HG03108 (cell line): ENCODE data around the gene ERICH6B.

ENCODE experiments used
- ATAC-seq: cut with Tn5 transposase; IDR thresholded peaks from one replicate; pipeline ENCODE4 v1.9.1; 2021; ENCODE audit warnings: moderate library complexity; ENCODE audit not compliant: unreplicated experiment

ERICH6B gene

DNA sequence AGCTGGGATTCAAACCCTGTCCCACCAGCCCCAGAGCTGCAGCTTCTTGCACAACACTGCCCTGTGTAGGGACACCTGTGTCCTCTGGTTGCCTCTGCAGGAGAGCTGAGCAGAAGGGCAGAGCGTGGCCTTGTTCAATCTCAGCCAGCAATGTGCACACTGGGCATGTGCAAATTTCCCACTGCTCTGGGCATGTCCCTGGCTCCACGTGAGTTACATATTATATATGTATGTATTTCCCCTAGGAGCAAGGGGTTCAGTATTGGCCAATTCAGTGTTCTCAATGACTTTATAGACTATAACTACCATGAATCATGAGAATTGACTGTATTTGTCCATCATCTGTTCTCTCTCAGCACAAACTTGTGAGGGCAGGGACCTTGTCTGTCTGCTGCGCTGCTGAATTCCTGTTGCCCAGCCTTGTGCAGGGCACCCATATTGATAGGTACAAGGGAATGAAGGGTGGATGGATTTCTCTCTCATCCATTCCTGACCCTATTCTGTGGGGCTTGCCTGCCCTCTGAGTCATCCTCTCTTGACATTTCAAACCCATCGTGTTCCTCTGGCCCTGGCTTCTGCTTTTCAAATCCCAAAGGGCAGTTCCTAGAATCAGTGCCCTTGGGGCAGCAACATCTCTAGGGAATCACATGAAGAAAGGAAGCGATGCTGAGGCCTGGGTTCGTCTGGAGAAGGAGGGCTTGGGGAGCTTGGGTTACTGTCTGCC is 69.7 kb downstream of the ERICH6B start:
- ATAC-seq, result no peak

DNA sequence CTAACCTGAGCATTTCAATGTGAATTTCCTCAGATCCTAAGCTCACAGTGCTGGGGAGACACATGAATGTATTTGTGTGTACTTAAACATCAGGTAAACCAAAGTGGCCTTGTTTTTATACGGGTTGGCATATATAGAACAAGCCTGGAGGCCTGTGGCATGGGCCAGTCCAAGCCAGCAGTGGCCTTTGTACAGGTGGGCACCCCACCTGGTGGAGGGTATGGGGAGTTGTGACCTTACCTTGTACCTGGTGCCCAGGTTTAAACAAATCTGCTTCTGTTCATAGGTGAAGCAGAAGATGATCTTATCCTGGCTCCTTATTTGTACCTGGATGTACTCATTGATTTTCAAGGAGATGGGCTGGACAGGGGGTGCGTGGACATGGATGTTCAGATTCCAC is 71.0 kb downstream of the ERICH6B start:
- no peak for ATAC-seq

DNA sequence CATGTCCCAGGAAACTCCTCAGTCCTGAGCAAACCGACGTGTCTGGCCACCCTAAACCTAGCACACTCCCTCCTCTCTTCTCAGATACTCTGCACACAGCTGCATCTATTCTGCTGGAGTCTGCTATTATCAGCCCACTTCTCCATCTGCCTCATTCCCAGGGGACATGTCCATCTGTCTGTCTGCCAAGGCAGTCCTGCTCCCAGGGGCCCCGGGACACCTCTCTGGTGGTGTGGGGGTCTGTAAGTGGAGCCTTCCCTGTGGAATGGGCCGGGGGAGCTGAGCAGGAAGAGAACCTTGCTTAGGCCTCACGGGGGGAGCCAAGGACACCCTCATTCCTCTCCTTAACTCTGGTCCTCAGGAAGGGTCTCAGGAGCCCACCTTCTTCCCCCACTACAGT is 72.7 kb downstream of the ERICH6B start:
- ATAC-seq, result no peak

DNA sequence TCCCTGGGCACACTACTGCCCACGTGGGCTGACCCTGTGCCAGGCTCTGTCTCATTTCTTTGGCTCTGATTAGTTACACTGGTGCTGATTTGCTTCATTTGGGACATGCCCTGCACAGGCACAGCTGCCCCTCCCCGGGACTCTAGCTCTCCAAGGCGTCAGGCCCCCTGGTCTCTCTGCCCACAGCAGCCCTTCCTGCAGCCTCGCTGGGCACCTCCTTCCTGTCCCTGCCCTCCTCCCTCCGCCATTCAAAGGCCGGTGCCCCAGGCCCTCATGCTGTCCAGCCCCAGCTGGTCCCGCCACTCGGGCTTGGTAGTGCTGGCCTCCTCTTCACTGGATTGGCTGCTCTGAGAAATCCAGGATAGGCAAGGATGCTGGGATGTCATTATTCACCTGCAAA is 73.1 kb downstream of the ERICH6B start:
- no peak for ATAC-seq

DNA sequence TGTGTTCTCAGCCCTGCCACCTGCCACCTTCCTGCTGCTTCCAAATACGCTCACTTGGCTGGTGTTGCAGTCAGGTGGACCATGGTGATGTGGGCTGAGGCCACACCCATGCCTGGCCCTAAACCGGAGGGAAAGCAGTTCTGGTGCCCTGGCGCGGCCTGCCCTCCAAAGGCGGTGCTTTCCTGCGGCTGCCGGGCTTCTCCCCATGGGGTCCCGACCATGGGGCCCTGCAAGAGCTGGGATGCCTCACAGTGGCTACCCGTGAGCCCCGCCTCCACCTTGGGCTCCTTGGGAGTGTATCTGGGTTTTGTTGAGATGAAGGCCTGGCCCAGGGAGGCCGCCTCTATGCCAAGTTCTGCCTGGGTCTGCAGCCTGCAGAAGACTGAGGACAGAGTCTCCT is 73.7 kb downstream of the ERICH6B start:
- ATAC-seq, result no peak

DNA sequence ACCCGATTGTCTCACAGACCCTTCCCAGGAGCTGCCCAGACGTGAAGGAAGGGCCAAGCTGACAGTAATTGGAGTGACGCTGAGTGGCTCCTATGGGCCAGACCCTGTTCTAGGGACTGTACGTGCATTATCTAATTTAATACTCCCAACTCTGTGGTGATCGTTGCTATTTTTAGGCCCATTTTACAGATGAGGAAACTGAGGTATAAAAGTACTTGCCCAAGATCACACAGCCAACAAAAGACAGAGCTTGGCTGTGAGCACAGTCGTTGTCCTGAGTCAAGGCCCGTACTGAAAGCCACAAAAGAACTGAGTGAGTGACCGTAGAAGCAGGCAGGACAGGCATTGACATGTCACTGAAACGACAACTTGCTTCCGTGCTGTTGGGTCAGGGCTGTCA is 74.7 kb downstream of the ERICH6B start:
- no peak for ATAC-seq

DNA sequence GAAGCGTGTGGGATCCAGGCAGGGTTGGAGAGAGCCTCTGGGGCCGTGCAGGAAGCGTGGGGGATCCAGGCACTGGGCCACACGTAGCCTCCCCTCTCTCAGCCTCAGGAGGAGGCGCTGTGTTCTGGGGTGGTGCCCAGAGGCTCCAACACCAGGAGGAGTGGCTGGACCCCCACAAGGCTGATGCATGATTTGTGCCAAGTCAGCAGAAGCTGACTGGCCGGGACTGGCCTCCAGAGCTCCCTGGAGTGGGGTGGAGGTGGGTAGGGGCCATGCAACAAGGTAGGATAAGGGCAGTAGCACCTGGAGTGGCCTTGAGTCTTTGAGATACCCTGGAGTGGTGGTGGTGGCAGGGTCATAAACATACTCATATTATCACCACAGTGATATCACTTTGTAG is 75.3 kb downstream of the ERICH6B start:
- no peak for ATAC-seq

DNA sequence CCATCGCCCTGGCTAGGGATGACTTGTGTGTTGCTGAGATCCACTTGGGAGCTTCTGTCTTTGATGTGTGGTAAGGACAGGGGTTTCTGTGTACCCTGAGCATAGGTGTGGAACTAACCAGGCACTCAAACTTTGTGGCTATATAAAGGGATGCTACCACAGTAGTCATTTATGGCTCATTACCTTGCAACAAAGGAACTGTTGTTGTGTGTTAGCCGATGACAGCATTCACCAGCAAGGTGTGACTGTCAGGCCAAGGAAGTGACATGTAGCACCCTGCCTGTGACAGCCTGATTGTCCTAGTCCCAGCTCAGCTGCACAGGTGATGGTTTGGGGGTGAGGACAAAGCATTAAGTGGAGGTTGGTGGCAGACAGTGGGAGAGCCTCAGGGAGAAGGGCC is 77.2 kb downstream of the ERICH6B start:
- no peak for ATAC-seq

DNA sequence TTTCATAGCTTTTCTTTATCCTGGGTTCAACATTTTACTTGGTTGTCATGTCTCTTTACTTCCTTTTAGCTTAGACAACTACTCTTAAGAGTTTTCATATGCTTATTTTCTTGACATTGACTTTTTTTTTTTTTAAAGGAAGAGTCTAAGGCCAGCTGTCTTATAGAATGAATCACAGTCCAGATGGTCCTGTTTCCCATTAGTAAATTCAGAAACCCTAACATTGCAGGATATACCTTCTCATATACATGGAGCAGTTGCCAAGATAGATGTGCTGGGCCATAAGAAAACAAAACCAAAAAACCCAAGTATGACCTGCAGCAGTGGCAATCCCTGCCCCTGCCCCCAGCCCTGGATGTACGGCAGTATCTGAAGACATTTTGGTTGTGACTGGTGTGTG is 78.0 kb downstream of the ERICH6B start:
- no peak for ATAC-seq

DNA sequence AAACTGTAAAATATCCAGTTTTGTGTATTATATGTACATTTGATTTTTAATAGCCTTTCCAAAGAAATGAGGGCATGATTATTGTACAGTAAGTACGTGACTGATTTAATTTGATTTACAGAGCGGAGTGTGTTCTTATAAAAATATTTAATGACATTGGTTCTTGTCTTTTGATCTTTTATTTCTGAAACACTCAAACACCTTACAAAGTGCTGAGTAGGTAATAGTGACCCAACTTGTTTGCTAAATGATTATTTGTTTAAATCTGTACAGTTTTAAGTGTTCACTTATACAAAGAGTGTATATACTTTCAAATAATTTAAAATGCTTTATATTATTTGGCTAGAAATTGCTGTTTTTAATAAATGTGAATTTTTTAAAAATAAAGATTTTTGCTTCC is 79.3 kb downstream of the ERICH6B start:
- no peak for ATAC-seq

DNA sequence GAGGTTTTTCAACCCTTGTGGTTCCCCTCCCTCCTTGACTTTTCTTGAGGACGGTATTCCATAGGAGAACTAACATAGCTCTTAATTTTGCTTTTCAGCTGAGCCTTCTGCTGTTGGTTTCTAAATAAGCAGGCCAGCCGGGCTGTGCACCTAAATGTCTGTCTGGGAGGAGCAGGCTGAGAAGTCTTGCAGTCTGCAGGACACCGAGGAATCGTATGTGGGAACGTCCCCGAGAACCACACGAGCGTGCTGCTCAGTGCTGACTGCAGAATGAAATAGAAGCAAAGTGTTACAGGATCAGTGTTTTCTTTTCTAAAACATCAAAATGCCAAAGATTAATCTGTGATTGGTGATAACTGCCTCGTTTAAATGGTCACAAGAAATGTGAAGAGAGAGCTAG is 80.9 kb downstream of the ERICH6B start:
- ATAC-seq, result no peak

DNA sequence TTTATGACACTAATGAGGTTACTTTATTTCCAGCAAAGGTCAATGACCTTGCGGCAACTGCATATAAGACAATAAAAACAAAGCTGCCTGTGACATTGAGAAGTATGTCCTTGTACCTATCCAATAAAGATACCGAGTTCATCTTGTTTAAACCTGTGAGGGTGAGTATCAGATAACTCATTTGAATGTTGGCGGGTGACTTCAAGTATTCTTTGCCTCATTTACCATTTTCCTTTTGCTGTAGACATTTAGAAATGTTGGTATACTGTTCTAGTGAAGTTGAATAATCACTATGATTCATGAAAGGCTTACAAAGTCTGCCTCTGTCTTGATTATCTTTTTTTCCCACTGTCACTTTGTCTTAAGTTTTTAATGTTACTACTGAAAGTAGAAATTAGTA is 85.8 kb downstream of the ERICH6B start:
- ATAC-seq, result no peak

DNA sequence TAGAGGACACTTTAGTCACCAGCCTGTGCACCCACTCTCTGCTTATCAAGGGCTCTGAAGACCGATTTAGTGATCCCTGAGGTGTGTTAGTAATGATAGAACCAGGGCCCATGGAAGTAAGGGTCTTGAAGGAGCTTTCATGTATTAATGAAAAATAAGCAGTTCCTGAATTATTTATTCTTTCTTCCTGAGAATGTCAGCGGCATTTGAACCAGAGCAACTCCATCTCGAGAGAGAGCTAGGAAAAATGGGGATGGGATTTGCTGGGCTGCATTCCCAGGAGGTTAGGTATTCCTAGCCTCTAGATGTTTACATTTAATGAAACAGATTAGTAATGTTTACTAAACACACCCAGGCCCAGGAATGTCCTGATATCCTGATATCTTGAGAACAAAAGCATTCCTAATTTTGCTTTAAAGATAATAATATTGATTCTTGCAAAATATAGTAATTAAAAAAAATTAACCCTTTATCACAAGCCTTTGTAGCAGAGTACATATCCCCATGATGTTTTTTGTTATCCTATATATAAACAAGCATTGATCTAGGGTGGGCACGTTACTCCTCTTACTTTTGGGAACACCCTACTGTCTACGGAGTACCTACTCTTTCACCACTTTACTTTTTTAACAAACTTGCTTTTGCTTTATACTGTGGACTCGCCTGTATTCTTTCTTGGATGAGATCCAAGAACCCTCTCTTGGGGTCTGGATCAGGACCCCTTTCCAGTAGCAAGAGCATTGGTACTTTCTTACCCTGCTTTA is 87.7 kb downstream of the ERICH6B start:
- ATAC-seq, result no peak

DNA sequence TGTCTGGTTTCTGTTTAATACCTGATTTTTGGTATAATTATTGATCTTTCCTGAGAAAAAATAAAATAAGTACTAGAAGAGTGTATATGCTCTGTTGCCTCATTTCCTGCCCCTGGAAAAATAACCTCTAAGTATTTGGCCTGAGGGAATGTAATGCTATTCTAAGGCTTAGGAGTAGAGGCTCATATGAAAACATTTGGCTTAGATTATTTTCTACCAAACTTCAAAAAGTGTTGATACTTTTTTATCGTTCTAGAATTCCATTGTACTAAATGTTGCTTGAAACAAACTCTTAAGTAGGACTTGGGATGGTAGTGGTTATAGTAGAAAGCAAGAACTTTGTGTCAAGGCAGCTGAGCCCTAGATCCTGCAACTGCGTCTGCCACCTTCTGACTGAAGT is 93.0 kb downstream of the ERICH6B start:
- ATAC-seq, result no peak

DNA sequence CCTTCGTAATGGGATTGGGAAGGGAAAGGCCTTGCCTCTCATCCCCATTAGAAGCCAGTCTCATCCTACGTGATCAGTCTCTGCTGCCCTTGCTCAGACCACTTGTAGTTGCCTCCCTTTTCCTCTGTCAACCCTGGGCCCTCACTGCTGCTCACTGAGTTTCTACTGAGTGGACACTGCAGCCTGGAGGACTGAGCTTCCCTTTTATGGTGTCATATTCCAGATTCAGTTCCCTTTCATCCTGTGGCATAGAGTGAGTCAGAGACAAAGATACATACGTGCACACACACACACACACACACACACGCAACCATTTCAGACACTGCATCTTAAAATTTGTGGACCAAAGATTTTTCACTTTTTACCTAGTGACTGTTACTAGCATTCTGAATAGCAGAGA is 94.2 kb downstream of the ERICH6B start:
- ATAC-seq, result no peak

DNA sequence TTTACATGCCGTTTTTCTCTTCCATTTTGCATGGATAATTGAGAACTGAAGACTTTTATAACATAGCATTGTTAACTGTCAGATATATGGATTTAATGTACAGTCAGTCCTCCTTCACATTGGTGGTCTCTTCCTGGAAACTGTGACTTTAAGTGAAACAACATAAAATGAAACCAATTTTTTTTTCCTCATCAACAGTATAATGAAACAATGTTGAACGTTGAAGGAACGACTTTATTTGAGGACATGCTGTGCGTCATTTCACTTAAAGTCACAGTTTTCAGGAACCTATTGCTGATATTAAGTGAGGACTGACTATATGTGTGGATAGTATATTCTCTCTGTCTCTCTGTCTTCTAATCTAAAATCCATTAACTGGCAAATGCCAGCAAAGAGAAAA is 96.0 kb downstream of the ERICH6B start:
- no peak for ATAC-seq

DNA sequence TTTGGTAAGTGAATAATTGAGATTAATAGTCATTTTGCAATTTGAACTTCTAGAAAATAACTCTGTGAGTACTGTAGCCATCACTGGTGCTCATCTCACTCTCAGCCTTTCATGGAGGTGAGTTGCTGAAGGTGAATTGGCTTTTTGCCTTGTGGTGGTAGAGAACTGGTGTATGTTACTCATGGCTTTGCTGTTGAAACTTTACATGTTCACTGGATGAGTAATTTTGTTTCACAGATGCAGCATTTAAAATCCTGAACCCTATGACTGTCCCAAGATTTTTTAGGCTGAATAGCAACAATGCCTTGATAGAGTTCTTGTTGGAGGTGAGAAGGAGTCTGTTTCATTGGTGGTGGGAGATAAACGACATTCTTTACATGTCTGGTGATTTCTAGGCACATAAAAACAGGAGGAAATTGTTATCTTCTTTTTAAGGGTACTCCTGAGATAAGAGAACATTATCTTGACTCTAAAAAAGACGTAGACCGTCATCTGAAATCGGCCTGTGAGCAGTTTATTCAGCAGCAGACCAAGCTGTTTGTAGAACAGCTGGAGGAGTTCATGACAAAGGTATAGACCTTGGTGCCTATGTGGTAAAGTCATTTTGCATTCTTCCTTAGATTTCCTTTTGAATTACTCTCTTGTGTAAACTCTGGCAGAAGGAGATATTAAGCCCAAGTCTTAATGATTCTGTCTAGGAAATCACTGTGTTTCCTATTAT is 96.9 kb downstream of the ERICH6B start:
- no peak for ATAC-seq

DNA sequence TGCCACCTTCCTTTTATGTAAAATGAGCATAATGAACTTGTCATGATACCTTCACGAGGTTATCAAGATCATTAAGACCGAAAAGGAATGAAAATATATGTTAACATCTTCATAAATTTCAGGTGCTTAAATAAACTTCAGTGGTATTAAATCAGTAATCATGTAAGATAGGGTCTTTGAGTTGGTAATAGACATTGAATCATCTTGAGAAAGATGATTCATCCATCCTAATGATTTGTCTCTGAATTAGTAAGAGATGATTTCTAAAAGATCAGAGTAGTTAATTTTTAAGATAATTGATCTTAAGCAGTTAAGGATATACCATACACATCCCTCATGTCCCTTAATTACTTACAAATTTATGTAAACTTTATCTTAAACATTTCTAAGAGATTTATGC is 98.8 kb downstream of the ERICH6B start:
- ATAC-seq, result no peak

DNA sequence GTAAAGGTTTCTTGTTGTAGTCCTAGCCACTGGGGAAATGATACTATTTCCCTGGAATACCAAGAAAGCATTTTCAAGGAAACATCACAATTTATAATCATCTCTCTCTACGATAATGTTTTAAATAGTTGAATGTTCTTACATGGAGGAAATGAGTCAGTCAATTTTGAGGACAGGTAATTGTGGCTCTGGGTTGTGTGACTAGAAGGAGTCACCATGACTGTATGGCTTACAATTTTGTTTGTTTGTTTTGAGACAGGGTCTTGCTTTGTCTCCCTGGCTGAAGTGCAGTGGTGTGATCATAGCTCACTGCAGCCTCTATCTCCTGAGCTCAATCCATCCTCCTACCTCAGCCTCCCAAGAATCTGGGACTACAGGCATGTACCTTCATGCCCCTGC is 103.4 kb downstream of the ERICH6B start:
- no peak for ATAC-seq

DNA sequence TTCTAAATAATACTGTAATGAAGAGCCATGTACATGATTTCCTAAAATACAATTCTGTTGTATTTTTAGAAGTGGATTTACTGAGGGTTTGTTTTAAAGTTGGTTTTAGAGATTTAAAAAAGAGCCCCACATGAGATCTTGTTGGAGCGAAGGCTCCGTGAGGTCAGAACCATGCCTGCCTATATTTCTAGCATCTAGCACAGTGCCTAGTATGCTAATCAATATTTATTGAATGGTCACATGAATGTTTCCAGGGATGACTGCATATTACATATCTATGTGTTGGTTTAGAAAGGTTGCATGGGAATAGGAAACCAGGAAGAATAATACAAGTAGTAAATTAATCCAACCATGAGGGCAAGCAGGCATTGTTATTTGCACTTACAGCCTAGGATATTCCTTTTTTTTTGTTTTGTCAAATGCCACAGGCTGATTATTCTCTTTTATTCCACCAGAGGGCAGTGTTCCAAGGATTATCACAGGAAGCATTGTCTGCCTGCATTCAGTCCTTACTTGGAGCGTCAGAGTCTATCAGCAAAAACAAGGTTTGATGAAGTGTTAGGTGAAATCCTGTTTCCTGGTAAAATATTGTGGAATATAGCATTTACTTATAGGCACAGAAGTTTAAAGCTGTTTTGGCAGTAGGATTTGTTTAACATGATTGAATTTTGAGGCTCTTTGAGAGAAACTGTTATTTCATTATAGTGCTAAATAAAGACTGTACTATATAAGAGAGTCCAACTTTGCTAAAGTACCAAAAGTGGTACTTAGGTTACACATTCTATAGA is 104.0 kb downstream of the ERICH6B start:
- ATAC-seq, result no peak

DNA sequence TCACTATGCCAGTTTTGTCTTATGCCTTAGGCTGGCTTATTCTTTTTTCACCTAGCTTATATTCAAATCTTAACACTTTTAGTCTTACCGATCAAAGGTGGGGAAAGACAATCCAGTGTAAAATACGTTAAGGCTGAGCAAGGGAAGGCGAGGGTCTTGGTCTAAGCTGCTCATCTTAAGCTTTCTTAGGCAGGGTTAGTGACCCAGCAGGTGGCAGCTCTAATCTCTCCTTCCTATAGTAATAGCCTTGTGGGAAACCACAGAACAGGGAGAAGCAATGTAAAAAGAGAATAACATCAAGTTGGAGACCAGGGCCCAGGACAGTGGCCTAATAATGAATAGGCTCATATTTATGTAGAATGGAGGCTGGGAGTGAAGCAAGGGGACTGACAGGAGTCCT is 104.9 kb downstream of the ERICH6B start:
- ATAC-seq, result no peak
